K562 (cell line): ENCODE measurements around the gene OBSL1. TPM values are rescaled to one million over a fixed set of nuclear protein-coding genes. Genes with fewer than 3 reads are reported as not detected.

Experiments used
- CEBPB ChIP-seq: fragments of 450-650 bp; IDR thresholded peaks from 2 replicates; pipeline ENCODE4 v1.6.1; 2016; ENCODE audit warnings: missing genetic modification characterization, missing compliant biosample characterization
- MAFG ChIP-seq: fragments of 450-650 bp; conservative IDR thresholded peaks from 2 replicates; pipeline ENCODE4 v1.6.1; 2016; ENCODE audit warnings: missing genetic modification characterization, missing compliant biosample characterization
- NR2C2 ChIP-seq, 2 experiments: fragments of 200-800 bp in 1 of 2; sonication (Bioruptor generic) in 1 of 2; sonication (generic) in 1 of 2; formaldehyde crosslinking in 1 of 2; IDR thresholded peaks; 2 replicates each; pipeline versions ENCODE4 v1.6.1 to v1.8.0; 2016 to 2022; ENCODE audit warnings: mild to moderate bottlenecking in 1 of 2, missing compliant biosample characterization in 1 of 2, missing genetic modification characterization in 1 of 2, missing genetic modification reagents in 1 of 2
- POLR2A ChIP-seq: fragments of 450-650 bp; conservative IDR thresholded peaks from 2 replicates; pipeline ENCODE4 v1.6.1; 2016
- SMAD4 ChIP-seq: fragments of 250-450 bp; sonication (Bioruptor Pico); conservative IDR thresholded peaks from 2 replicates; pipeline ENCODE4 v1.8.0; 2021; ENCODE audit warnings: inconsistent platforms, mild to moderate bottlenecking, moderate library complexity
- U2AF2 ChIP-seq: fragments of 200-400 bp; formaldehyde crosslinking; optimal IDR thresholded peaks from 2 replicates; pipeline ENCODE3; 2017; ENCODE audit warnings: low read depth, mild to moderate bottlenecking, low read length
- ZBTB7A ChIP-seq: IDR thresholded peaks from 2 replicates; pipeline ENCODE4 v1.6.1; 2011; ENCODE audit warnings: low read depth, mild to moderate bottlenecking, low read length, moderate library complexity, borderline replicate concordance; ENCODE audit not compliant: control insufficient read depth
- ZC3H11A ChIP-seq: IDR thresholded peaks from 2 replicates; pipeline ENCODE4 v1.6.1; 2012; ENCODE audit warnings: low read depth, low read length, improper control_type of control experiment
- polyA plus RNA-seq, 8 experiments: library from polyadenylated mRNA; depleted of rRNA in 4 of 8; stranded (reverse) in 5 of 8; unstranded in 3 of 8; fragments of >200 nt; fragmentation: Nextera tagmentation in 2 of 8; fragmentation: Illumina TruSeq in 1 of 8; extraction: Ambion mirVana in 2 of 8; extraction: Trizol in 1 of 8; gene quantifications; 2 replicates each; pipeline versions ENCODE4 v1.2.1 to v1.2.3, GENCODE V29; 2011 to 2014; ENCODE audit warnings: inconsistent platforms in 1 of 8, missing spikeins in 1 of 8
- total RNA-seq, 7 experiments: library from RNA; depleted of rRNA in 6 of 7; stranded (reverse); fragments of >200 nt in 6 of 7; fragmentation: Illumina TruSeq in 2 of 7; extraction: Trizol in 2 of 7; gene quantifications; 2 replicates each; pipeline versions ENCODE4 v1.2.1 to v1.2.3, GENCODE V29; 2011 to 2021; ENCODE audit warnings: low replicate concordance in 1 of 7
- TF ChIP-seq, protein P1 (sequence below): fragments of 200-600 bp; sonication (generic); IDR thresholded peaks from one replicate; pipeline ENCODE4 v1.6.1; 2012; ENCODE audit warnings: mild to moderate bottlenecking, low read depth, low read length, inconsistent platforms
- TF ChIP-seq, protein P2 (sequence below): sonication (generic); formaldehyde crosslinking; IDR thresholded peaks from 2 replicates; pipeline ENCODE4 v1.8.0; 2022; ENCODE audit warnings: mild to moderate bottlenecking, missing genetic modification reagents
- TF ChIP-seq, protein P3 (sequence below): fragments of 450-650 bp; formaldehyde crosslinking; IDR thresholded peaks from 2 replicates; pipeline ENCODE4 v1.4.0; 2020; ENCODE audit warnings: mild to moderate bottlenecking
- TF ChIP-seq, protein P4 (sequence below), 3 experiments: fragments of 200-800 bp in 1 of 3; sonication (Bioruptor generic) in 1 of 3; sonication (generic) in 1 of 3; formaldehyde crosslinking in 1 of 3; IDR thresholded peaks; 2 replicates each; pipeline versions ENCODE4 v1.6.1 to v1.8.0; 2016 to 2022; ENCODE audit warnings: mild to moderate bottlenecking in 2 of 3, missing compliant biosample characterization in 2 of 3, missing genetic modification characterization in 2 of 3, missing genetic modification reagents in 1 of 3

The OBSL1 gene
- total and polyA plus RNA-seq, 9 of the 15 experiments (the other 6 are each of a cell fraction or from before 2014, with no cell fraction given) = 1.2 to 26.6 (median 8.6) TPM

DNA sequence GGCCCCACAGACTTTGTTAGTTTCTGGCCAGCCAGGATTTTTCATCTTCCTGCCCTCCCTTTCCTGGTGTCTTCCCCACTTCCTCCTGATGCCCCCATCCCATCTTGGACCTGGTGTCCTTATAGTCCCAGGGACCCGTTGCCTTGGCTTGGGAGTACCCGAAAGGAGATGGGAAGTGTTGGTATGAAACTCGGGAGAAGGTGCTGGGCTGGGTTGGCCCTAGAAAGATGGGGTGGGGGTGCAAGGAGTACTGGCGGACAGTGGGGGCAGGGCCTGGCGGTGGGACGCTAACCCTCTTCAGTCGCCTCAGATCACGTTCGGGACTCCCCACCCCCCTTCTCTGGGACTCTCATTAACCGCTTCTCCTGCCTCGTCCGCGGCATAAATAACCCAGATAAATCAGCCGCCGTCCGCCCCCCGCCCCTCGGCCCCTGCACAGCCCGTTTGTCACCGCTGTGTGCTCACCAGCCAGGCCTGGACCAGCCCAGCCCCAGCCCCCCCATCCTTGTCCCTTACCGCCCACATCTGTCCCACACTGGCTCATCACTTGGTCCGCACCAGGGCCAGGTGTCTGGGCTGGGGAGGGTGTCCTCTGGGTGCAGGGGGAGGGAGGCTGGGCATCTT, 60.7 kb downstream of the OBSL1 start (continued):
- TF ChIP-seq, protein P1, sequence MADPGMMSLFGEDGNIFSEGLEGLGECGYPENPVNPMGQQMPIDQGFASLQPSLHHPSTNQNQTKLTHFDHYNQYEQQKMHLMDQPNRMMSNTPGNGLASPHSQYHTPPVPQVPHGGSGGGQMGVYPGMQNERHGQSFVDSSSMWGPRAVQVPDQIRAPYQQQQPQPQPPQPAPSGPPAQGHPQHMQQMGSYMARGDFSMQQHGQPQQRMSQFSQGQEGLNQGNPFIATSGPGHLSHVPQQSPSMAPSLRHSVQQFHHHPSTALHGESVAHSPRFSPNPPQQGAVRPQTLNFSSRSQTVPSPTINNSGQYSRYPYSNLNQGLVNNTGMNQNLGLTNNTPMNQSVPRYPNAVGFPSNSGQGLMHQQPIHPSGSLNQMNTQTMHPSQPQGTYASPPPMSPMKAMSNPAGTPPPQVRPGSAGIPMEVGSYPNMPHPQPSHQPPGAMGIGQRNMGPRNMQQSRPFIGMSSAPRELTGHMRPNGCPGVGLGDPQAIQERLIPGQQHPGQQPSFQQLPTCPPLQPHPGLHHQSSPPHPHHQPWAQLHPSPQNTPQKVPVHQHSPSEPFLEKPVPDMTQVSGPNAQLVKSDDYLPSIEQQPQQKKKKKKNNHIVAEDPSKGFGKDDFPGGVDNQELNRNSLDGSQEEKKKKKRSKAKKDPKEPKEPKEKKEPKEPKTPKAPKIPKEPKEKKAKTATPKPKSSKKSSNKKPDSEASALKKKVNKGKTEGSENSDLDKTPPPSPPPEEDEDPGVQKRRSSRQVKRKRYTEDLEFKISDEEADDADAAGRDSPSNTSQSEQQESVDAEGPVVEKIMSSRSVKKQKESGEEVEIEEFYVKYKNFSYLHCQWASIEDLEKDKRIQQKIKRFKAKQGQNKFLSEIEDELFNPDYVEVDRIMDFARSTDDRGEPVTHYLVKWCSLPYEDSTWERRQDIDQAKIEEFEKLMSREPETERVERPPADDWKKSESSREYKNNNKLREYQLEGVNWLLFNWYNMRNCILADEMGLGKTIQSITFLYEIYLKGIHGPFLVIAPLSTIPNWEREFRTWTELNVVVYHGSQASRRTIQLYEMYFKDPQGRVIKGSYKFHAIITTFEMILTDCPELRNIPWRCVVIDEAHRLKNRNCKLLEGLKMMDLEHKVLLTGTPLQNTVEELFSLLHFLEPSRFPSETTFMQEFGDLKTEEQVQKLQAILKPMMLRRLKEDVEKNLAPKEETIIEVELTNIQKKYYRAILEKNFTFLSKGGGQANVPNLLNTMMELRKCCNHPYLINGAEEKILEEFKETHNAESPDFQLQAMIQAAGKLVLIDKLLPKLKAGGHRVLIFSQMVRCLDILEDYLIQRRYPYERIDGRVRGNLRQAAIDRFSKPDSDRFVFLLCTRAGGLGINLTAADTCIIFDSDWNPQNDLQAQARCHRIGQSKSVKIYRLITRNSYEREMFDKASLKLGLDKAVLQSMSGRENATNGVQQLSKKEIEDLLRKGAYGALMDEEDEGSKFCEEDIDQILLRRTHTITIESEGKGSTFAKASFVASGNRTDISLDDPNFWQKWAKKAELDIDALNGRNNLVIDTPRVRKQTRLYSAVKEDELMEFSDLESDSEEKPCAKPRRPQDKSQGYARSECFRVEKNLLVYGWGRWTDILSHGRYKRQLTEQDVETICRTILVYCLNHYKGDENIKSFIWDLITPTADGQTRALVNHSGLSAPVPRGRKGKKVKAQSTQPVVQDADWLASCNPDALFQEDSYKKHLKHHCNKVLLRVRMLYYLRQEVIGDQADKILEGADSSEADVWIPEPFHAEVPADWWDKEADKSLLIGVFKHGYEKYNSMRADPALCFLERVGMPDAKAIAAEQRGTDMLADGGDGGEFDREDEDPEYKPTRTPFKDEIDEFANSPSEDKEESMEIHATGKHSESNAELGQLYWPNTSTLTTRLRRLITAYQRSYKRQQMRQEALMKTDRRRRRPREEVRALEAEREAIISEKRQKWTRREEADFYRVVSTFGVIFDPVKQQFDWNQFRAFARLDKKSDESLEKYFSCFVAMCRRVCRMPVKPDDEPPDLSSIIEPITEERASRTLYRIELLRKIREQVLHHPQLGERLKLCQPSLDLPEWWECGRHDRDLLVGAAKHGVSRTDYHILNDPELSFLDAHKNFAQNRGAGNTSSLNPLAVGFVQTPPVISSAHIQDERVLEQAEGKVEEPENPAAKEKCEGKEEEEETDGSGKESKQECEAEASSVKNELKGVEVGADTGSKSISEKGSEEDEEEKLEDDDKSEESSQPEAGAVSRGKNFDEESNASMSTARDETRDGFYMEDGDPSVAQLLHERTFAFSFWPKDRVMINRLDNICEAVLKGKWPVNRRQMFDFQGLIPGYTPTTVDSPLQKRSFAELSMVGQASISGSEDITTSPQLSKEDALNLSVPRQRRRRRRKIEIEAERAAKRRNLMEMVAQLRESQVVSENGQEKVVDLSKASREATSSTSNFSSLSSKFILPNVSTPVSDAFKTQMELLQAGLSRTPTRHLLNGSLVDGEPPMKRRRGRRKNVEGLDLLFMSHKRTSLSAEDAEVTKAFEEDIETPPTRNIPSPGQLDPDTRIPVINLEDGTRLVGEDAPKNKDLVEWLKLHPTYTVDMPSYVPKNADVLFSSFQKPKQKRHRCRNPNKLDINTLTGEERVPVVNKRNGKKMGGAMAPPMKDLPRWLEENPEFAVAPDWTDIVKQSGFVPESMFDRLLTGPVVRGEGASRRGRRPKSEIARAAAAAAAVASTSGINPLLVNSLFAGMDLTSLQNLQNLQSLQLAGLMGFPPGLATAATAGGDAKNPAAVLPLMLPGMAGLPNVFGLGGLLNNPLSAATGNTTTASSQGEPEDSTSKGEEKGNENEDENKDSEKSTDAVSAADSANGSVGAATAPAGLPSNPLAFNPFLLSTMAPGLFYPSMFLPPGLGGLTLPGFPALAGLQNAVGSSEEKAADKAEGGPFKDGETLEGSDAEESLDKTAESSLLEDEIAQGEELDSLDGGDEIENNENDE = no peak
- TF ChIP-seq, protein P2, sequence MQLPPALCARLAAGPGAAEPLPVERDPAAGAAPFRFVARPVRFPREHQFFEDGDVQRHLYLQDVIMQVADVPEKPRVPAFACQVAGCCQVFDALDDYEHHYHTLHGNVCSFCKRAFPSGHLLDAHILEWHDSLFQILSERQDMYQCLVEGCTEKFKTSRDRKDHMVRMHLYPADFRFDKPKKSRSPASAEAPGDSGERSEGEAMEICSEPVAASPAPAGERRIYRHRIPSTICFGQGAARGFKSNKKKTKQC (CRISPR knock-in tag) = no peak
- TF ChIP-seq POLR2A (0 out of 2 replicates have a peak, but pooled peaks have one; percentile 40), ZBTB7A (peak; percentile 80; the same call in 1 of the 2 replicates), SMAD4 (0 out of 2 replicates have a peak, but pooled peaks have one; percentile 7), U2AF2 (no peak), ZC3H11A (no peak), MAFG (tag) (no peak), CEBPB (tag) (no peak), NR2C2 (CRISPR knock-in tag; IDR thresholded peaks at IDR 0.05) (0 out of 2 replicates have a peak, but pooled peaks have one; percentile 1), NR2C2 (tag; IDR thresholded peaks at IDR 0.05) (peak; percentile 60)
- TF ChIP-seq, protein P3, sequence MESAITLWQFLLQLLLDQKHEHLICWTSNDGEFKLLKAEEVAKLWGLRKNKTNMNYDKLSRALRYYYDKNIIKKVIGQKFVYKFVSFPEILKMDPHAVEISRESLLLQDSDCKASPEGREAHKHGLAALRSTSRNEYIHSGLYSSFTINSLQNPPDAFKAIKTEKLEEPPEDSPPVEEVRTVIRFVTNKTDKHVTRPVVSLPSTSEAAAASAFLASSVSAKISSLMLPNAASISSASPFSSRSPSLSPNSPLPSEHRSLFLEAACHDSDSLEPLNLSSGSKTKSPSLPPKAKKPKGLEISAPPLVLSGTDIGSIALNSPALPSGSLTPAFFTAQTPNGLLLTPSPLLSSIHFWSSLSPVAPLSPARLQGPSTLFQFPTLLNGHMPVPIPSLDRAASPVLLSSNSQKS = no peak
- TF ChIP-seq, protein P4, sequence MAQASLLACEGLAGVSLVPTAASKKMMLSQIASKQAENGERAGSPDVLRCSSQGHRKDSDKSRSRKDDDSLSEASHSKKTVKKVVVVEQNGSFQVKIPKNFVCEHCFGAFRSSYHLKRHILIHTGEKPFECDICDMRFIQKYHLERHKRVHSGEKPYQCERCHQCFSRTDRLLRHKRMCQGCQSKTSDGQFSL (CRISPR knock-in tag; IDR thresholded peaks at IDR 0.05) = peak; percentile 74
- TF ChIP-seq, protein P4 (tag; IDR thresholded peaks at IDR 0.05) = 0 out of 4 replicates have a peak, but pooled peaks of 1 of the 2 experiments have one; percentile 64
